NB4 (cell line): Measurements from ENCODE around the gene SENP2.
"Not testable (repeated sequence)": the region's sequence is repeated elsewhere in the genome, so short reads cannot be mapped to it uniquely, and the experiment has no call there.

Experiments
- MAX ChIP-seq: IDR thresholded peaks from 2 replicates; pipeline ENCODE4 v1.6.1; 2011; ENCODE audit warnings: low read depth, low read length
- MYC ChIP-seq: IDR thresholded peaks from 2 replicates; pipeline ENCODE4 v1.6.1; 2011; ENCODE audit warnings: low read depth, low read length
- POLR2A ChIP-seq: IDR thresholded peaks from 2 replicates; pipeline ENCODE4 v1.6.1; 2011; ENCODE audit warnings: mild to moderate bottlenecking; ENCODE audit not compliant: insufficient read length; ENCODE audit errors: extremely low read depth
- TF ChIP-seq, protein P1 (sequence below): IDR thresholded peaks from one replicate; pipeline ENCODE4 v1.5.1; 2012; ENCODE audit warnings: low read depth, low read length

DNA sequence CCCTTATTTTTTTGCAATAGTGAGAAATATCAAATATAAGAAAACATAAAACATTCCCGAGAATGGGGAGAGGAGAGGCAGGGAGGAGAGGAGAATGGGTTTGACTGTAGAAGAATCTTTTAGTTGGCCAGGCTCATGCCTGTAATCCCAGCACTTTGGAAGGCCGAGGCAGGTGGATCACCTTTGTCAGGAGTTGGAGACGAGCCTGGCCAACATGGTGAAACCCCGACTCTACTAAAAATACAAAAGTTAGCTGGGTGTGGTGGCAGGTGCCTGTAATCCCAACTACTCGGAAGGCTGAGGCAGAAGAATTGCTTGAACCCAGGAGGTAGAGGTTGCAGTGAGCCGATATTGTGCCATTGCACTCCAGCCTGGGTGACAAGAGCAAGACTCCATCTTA is 29.5 kb upstream of the SENP2 start:
- TF ChIP-seq, protein P1, sequence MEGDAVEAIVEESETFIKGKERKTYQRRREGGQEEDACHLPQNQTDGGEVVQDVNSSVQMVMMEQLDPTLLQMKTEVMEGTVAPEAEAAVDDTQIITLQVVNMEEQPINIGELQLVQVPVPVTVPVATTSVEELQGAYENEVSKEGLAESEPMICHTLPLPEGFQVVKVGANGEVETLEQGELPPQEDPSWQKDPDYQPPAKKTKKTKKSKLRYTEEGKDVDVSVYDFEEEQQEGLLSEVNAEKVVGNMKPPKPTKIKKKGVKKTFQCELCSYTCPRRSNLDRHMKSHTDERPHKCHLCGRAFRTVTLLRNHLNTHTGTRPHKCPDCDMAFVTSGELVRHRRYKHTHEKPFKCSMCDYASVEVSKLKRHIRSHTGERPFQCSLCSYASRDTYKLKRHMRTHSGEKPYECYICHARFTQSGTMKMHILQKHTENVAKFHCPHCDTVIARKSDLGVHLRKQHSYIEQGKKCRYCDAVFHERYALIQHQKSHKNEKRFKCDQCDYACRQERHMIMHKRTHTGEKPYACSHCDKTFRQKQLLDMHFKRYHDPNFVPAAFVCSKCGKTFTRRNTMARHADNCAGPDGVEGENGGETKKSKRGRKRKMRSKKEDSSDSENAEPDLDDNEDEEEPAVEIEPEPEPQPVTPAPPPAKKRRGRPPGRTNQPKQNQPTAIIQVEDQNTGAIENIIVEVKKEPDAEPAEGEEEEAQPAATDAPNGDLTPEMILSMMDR = not testable (repeated sequence)
- not testable (repeated sequence) for TF ChIP-seq MYC, MAX, POLR2A
